ENCODE results near the gene MAP3K15.

GRCh38 chrX:19440713-19441112 lies 74.6 kb downstream of the MAP3K15 start:
- TF ChIP-seq, protein P1, sequence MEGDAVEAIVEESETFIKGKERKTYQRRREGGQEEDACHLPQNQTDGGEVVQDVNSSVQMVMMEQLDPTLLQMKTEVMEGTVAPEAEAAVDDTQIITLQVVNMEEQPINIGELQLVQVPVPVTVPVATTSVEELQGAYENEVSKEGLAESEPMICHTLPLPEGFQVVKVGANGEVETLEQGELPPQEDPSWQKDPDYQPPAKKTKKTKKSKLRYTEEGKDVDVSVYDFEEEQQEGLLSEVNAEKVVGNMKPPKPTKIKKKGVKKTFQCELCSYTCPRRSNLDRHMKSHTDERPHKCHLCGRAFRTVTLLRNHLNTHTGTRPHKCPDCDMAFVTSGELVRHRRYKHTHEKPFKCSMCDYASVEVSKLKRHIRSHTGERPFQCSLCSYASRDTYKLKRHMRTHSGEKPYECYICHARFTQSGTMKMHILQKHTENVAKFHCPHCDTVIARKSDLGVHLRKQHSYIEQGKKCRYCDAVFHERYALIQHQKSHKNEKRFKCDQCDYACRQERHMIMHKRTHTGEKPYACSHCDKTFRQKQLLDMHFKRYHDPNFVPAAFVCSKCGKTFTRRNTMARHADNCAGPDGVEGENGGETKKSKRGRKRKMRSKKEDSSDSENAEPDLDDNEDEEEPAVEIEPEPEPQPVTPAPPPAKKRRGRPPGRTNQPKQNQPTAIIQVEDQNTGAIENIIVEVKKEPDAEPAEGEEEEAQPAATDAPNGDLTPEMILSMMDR (conservative IDR thresholded peaks at IDR 0.05): no peak
- TF ChIP-seq EZH2 (IDR thresholded peaks at IDR 0.05; ENCODE audit: low read depth): no peak

All from PC-9 (cell line).